ENCODE data around the gene IFIT5.
"Not testable (repeated sequence)": the region's sequence is repeated elsewhere in the genome, so short reads cannot be mapped to it uniquely, and the experiment has no call there.

Gene IFIT5

DNA sequence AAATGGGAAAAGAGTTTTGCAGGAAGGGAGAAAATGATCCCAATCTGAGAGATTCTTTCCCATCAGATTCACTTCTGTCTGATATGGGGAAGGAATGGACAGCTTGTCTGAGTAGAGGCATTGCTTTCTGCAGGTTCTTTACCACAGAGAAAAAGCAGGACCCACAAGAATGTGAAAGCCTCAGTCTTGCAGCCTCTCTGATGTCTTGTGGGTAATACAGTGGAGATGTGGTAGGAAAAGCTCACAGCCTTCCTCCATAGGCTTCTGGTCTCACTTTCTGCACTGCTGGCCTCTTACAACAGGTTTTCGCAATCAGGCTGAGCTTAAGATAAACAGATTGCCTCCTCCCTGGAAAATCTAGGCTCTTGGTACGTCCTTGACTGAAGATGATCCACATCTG lies 21.4 kb upstream of the IFIT5 start:
- DNase-seq (ENCODE audit: low read depth in 2 of 2), result no peak

DNA sequence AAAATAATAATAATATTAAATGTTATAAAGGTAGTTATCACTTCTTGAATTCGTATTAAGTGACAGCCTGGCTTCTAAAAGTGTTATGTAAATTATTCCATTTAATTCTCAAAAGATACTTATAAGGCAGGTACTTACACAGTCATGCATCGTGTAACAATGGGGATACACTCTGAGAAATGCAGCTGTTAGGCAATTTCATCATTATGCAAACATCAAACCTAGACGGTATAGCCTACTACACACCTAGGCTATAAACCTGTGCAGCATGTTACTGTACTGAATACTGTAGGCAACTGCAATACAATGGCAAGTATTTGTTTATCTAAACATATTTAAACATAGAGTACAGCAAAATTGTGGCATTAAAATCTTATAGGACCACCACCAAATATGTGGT lies 20.5 kb upstream of the IFIT5 start:
- no peak for DNase-seq (ENCODE audit: low read depth in 2 of 2)

DNA sequence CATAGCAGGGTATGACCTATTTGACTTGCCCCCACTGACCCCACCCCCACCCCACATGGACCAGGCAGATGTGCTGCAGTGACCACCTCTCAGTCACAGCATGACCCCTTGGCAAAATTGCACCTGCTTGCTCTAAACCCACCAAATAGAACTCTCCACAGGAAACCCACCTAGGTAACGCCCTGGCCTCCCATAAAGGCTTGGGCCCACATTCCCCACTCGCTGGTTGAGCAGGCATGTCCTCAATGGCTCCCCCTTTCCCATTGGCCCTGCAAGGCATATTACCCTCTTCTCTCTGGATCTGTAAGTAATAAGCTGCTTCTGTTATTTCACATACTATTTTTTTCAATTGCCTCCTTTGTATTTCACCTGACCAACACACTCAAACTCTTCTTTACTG lies 19.2 kb upstream of the IFIT5 start:
- DNase-seq (ENCODE audit: low read depth in 2 of 2), result no peak

DNA sequence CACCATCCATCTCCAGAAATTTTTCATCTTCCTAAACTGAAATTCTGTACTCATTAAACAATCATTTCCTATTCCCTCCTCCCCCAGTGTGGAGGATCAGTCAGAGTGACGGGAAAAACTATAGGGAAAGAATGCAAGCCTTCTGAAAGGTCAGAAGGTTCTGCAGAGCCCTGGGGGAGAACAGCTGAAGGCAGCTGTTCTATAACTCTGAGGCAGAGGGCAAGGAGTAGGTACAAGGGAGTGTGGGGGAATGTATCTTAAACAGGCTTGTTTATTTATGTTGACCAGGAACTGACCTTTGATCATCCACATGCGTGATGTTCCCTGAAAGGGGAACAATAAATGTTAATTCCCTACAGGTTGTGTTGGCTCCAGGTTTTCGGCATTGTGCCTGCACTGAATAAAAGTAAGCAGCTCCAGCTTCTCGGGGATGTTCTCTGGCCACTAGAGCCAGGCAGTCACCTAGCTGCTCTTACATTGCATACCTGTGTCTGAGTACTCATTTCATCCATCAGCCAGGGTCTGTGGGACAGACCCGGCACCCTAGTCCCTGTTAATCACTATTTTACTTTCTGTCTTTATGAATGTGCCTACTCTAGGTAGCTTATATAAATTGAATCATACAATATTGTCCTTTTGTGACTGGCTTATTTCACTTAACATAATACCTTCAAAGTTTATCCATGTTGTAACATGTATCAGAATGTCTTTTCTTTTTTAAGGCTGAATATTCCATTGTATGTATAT lies 16.2 kb upstream of the IFIT5 start:
- DNase-seq (ENCODE audit: low read depth in 2 of 2), result no peak

DNA sequence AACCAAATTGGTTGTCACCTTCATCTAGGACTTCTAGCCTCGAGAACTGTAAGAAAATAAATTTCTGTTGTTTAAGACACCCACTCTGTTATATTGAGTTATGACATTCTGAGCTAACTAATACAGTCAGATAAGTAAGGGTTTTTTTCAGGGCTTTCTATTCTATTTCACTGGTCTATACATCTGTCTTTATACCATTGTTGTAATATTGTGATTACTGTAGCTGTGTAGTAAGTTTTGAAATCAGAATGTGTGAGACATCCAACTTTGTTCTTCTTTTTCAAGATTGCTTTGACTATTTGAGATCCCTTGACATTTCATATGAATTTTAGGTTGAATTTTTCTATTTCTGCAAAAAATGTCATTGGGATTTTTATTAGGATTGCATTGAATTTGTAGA lies 14.4 kb upstream of the IFIT5 start:
- no peak for DNase-seq (ENCODE audit: low read depth in 2 of 2)

DNA sequence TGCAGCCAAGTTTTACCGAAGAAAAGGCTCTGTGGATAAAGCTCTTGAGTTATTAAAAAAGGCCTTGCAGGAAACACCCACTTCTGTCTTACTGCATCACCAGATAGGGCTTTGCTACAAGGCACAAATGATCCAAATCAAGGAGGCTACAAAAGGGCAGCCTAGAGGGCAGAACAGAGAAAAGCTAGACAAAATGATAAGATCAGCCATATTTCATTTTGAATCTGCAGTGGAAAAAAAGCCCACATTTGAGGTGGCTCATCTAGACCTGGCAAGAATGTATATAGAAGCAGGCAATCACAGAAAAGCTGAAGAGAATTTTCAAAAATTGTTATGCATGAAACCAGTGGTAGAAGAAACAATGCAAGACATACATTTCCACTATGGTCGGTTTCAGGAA lies 11.3 kb upstream of the IFIT5 start:
- DNase-seq (ENCODE audit: low read depth in 2 of 2), result no peak

DNA sequence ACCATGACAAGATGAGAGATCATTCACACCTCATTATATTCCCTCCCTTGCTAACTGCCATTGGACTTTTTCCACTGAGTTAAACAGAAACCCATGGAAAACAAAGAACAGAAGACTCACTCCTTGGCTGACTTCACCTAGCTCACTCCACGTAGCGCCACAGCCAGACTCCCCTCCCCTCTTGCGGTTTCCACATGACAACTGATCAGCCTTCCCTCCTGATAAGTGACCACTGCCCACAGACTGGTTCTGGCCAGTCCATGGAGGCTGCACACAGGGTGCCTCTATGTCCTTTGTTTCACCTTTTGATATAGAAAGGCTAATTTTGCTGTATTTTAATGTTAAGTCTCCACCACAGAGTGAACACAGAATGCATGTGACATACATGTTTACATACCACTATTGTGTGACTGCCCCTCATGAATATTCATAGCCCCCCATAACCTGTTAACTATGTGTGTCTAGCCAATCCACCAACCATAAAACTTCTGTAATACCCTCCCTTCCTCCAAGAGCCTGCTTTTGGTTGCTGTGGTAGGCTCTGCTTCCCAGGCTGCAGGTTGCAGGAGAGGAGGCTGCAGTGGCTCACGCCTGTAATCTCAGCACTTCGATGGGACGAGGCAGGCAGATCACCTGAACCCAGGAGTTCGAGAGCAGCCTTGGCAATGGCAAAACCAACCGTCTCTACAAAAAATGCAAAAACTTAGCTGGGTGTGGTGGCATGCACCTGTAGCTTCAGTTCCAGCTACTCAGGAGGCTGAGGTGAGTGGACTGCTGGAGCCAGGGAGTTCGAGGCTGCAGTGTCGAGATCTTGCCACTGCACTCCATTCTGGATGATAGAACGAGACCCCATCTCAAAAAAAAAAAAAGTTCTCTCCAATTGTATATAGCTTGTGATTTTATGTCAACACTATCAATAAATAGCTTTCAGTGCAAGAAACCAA lies 10.0 kb upstream of the IFIT5 start:
- DNase-seq (ENCODE audit: low read depth in 2 of 2), result no peak

DNA sequence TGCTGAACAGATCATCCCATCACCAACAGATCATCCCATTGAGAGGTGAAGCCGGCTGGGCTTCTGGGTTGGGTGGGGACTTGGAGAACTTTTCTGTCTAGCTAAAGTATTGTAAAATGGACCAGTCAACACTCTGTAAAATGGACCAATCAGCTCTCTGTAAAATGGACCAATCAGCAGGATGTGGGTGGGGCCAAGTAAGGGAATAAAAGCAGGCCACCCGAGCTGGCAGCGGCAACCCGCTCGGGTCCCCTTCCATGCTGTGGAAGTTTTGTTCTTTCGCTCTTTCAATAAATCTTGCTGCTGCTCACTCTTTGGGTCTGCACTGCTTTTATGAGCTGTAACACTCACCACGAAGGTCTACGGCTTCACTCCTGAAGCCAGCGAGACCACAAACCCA lies 8.2 kb upstream of the IFIT5 start:
- not testable (repeated sequence) for DNase-seq (ENCODE audit: low read depth in 2 of 2)

DNA sequence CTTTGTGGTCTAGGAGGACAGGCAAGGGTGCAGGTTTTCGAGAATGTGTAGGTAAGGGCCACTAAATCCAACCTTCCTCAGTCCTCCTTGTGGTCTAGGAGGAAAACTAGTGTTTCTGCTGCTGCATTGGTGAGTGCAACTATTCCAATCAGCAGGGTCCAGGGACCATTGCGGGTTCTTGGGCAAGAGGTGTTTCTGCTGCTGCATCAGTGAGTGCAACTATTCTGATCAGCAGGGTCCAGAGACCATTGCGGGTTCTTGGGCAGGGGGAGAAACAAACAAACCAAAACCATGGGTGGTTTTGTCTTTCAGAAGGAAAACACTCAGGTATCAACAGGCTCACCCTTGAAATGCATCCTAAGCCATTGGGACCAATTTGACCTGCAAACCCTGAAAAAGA lies 6.6 kb upstream of the IFIT5 start:
- DNase-seq (ENCODE audit: low read depth in 2 of 2), result not testable (repeated sequence)

DNA sequence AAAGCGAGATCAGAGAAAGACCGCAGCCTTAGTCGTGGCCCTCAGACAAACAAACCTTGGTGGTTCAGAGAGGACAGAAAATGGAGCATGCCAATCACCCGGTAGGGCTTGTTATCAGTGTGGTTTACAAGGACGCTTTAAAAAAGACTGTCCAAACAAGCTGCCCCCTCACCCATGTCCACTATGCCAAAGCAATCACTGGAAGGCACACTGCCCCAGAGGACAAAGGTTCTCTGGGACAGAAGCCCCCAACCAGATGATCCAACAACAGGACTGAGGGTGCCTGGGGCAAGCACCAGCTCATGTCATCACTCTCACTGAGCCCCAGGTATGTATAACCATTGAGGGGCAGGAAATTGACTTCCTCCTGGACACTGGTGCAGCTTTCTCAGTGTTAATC lies 5.1 kb upstream of the IFIT5 start:
- not testable (repeated sequence) for DNase-seq (ENCODE audit: low read depth in 2 of 2)

DNA sequence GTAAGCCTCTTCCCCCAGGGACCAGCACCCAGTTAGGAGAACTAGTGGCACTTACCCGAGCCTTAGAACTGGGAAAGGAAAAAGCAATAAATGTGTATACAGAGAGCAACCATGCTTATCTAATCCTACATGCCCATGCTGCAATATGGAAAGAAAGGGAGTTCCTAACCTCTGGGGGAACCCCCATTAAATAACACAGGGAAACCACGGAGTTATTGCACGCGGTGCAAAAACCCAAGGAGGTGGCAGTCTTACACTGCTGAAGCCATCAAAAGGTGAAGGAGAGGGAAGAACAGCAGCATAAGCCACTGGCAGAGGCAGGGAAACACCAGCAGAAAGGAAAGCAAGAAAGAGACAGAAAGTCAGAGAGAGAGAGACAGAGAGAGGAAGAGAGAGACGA lies 3.8 kb upstream of the IFIT5 start:
- DNase-seq (ENCODE audit: low read depth in 2 of 2), result not testable (repeated sequence)

DNA sequence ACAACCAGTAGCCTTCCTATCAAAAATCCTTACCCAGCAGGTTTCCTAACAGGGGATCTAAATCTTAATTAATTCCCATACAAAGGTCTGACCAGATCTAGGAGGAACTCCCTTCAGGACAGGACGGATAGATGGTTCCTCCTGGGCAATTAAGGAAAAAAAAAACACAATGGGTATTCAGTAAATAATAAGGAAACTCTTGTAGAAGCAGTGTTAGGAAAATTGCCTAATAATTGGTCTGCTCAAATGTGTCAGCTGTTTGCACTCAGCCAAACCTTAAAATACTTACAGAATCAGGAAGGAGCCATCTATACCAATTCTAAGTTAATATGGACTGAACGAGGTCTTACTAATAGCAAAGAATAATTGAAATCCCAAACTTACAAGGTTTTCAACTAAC lies 3.2 kb upstream of the IFIT5 start:
- not testable (repeated sequence) for DNase-seq (ENCODE audit: low read depth in 2 of 2)

DNA sequence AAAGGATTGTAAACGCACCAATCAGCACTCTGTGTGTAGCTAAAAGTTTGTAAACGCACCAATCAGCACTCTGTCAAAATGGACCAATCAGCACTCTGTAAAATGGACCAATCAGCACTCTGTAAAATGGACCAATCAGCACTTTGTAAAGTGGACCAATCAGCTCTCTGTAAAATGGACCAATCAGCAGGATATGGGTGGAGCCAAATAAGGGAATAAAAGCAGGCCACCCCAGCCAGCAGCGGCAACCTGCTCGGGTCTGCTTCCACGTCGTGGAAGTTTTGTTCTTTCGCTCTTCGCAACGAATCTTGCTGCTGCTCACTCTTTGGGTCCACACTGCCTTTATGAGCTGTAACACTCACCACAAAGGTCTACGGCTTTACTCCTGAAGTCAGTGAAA lies 2.1 kb upstream of the IFIT5 start:
- not testable (repeated sequence) for DNase-seq (ENCODE audit: low read depth in 2 of 2)

DNA sequence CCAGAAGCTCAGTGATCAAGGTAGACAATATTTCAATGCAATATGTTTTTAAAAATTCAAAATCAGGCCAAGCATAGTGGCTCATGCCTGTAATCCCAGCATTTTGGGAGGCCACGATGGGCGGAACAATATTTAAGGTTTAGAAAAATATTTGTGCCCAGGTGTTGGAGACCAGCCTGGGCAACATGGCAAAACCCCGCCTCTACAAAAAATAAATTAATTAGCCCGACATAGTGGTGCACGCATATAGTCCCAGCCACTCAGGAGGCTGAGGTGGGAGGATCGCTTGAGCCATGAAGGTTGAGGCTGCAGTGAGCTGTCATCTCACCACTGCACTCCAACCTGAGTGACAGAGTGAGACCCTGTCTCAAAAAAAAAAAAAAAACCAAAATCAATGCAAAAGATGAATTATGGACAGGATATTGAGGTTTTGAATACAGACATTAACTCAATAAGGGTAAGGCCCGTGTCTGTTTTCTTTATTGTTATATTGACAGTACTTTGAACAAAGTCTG lies 913 bp upstream of the IFIT5 start:
- DNase-seq (ENCODE audit: low read depth in 2 of 2), result no peak

DNA sequence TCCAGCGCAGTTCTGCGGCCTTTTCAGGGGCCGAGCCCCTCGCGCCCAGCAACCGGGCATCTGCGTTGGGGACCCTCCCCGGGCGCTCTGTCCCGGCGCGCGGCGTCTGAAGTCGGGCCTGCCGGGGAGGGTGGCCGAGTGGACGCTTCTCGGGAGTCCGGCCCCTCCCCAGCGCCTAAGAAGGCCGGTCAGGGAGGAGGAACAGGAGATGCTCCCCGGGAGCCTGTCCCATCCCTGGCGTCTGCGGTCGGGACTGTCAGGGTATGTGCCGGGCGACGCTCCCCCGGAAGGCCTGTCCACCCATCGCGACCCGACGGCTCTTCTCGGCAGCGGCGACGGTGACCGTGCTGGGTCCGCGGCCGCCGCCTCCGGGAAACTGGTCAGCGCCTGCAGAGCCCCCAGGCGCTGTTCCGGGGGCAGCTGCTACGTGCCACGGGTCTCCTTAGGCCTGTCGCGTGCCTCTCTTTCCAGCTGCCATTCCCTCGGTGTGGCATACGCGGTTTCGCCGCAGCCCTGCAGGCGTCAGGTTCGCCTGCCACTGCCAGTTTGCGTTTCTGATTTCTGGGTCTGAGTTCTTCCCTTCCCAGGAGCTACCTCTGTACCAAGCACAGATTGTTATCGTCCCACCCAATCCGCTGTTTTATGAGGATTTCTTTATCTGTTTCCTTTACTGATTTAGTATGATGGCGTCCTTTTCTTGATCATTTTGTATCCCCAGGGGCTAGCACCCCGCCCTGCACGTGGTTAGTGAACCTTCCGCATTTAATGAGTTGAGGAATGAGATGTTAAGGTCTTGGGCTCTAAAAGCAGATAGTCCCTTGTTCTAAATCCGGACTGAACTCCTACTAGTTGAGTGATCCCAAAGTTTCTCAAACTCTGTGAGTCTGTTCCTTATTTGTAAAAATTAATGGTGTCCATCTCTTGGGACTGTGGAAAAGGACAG lies 782 bp downstream of the IFIT5 start:
- DNase-seq (ENCODE audit: low read depth in 2 of 2), result peak in 1 of 2 donors; percentile 6

DNA sequence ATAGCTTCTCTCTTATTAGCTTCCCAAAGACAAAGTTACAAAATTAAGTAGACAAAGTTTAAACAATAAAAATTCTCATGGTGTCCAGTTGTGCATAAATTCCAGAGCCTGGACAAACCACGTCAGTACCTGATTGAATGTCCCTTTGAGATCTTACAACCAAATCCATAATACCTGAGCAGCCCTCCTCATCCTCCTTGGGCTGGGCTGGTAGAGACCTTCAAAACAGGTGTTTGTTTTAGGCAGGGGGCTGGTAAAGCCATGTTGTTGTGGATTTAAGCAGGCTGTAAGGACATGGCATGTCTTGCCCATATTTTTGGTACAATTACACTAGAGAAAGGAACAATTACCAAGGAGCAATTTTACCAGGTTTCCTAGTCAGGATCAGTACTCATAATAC lies 2.1 kb downstream of the IFIT5 start:
- no peak for DNase-seq (ENCODE audit: low read depth in 2 of 2)

DNA sequence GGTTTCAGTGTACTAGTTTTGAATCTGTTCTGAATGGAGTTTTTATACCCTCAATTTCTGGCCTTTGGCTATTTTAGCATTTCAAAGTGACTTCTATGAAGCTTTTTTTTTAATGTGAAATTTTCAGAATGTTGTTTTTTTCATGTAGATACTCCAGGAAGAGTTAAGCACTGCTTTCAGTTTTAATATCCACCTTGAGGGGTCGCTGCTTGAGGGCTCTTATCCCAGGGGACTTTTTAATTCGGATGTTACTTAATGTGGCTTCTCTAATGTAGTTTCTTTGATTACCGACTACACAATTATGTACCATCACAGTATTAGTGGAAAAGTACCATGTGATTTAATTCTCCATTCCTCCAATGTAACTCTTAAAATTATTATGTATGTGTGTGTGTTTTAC lies 5.2 kb downstream of the IFIT5 start:
- DNase-seq (ENCODE audit: low read depth in 2 of 2), result no peak

DNA sequence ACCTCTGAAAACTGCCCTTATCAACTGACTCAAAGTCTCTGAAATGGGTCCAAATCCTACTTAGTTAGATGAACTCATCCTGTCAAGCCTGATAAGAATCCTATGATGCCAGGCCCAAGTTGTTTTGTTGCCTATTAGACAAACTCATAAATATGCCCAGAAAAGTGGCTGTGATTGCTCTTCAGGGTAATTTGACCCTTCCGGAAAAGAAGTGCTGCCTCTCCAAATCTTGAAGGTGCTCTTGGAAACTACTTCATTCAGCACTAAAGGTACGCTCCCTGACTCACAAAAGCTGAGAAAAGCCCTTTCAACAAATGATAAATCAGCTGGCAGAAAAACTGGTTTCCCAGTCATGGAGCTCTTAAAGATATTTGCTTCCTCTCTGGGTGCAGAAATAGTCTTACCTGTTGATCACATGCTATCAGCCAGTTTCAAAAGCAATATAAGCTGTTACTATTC lies 6.7 kb downstream of the IFIT5 start:
- DNase-seq (ENCODE audit: low read depth in 2 of 2), result no peak

DNA sequence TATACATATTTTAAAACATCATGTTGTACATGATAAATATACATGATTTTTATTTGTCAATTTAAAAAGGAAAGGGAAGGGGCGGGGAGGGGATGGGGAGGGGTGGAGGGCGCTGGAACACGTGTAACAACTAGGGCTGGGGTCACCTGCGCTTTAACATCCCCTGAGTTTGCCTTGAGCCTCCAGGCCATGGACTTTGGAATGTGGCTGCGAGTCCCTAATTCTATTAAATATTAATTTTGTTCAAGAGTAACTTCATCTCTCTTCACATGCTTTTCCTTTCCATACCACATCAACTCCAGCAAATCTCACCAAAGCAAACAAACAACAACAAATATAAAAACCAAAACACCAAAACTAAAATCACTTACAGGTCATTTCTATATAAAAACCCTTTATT lies 10.6 kb downstream of the IFIT5 start:
- DNase-seq (ENCODE audit: low read depth in 2 of 2), result no peak

DNA sequence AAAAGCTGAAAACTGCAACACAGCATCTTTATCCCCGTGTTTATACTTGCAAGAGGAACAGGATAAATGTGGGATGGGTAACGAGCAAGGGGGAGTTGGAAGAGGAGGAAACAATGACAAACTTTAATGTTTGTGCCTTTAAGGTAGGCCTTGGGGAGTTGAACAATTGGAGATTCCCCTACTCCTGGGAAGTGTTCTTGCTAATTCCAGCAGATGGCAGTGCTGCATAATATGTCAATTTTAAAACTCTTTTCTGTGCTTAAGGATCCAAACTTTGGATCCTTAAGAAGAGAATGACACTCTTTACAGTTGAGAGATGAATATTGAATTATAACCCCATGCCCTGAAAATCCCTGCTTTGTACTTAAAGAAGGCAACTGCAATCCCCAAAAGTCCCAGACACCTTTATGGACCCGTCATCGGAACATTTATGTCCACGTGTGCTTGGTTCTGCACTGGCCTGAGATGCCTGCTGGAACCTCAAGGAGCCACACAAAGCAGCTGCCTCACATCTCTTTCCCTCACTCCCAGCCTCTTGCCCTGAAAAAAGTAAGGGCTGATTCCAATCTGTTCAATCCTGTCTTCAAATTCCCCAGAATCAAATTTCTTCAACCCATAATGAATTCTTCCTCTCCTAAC lies 12.0 kb downstream of the IFIT5 start:
- DNase-seq (ENCODE audit: low read depth in 2 of 2), result no peak

DNA sequence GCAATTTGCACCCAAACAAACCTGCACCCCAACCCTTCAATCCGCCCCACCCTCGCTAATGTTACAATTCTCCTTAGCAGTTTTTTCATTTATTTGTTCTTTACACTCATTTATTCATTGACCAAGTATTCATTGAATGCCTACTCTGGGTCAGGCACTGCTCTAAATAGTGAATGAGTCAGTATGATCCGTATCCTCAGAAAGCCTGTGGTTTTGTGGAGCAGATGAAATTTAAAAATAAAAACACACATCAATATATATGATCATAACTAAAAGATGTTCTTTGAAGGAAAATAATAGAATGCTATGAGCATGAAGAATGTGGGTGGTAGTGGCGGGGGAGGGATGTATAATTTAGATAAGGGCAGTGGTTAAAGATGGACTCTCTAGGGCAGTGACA lies 13.3 kb downstream of the IFIT5 start:
- no peak for DNase-seq (ENCODE audit: low read depth in 2 of 2)
